Osteoblast (primary cell): ENCODE results near the gene SORCS2. TPM values are rescaled to one million over a fixed set of nuclear protein-coding genes. Genes with fewer than 3 reads are reported as not detected.

ENCODE experiments used
- DNase-seq: peaks from one replicate; pipeline ENCODE4 v3.0.0; 2011; ENCODE audit warnings: low spot score, mixed read lengths; ENCODE audit not compliant: insufficient read length; ENCODE audit errors: missing footprints
- H2AFZ ChIP-seq: 2 replicates; pipeline ENCODE4 v1.6.0; 2011; ENCODE audit warnings: mild to moderate bottlenecking, low read length
- H3K27ac ChIP-seq: 2 replicates; pipeline ENCODE4 v1.5.1; 2011; ENCODE audit warnings: mild to moderate bottlenecking, low read depth, low read length, moderate library complexity
- H3K27me3 ChIP-seq: 2 replicates; pipeline ENCODE4 v1.6.0; 2012; ENCODE audit warnings: mild to moderate bottlenecking, control low read depth, inconsistent platforms, low read length, moderate library complexity; ENCODE audit not compliant: insufficient read depth
- H3K36me3 ChIP-seq: 2 replicates; pipeline ENCODE4 v1.5.1; 2011; ENCODE audit warnings: mild to moderate bottlenecking, low read length, control low read depth, moderate library complexity; ENCODE audit not compliant: insufficient read depth
- H3K4me1 ChIP-seq: 2 replicates; pipeline ENCODE4 v1.5.1; 2011; ENCODE audit warnings: mild to moderate bottlenecking, low read length, control low read depth, moderate library complexity; ENCODE audit not compliant: insufficient read depth
- H3K4me2 ChIP-seq: 2 replicates; pipeline ENCODE4 v1.6.0; 2011; ENCODE audit warnings: mild to moderate bottlenecking, low read length; ENCODE audit not compliant: insufficient read depth
- H3K4me3 ChIP-seq: fragments of 200-600 bp; sonication (generic); 3 replicates; pipeline ENCODE4 v1.5.1; 2012; ENCODE audit warnings: mild to moderate bottlenecking, low read length, inconsistent platforms; ENCODE audit not compliant: insufficient read depth
- H3K79me2 ChIP-seq: 2 replicates; pipeline ENCODE4 v1.6.0; 2012; ENCODE audit warnings: mild to moderate bottlenecking, low read length, control low read depth, inconsistent platforms; ENCODE audit not compliant: insufficient read depth
- H3K9me3 ChIP-seq: 2 replicates; pipeline ENCODE4 v1.5.1; 2011; ENCODE audit warnings: low read depth, low read length, control low read depth
- H4K20me1 ChIP-seq: 2 replicates; pipeline ENCODE4 v1.6.0; 2012; ENCODE audit warnings: mild to moderate bottlenecking, low read length, control low read depth; ENCODE audit not compliant: insufficient read depth
- CTCF ChIP-seq: IDR thresholded peaks from 2 replicates; pipeline ENCODE4 v1.5.1; 2011; ENCODE audit warnings: mild to moderate bottlenecking, low read depth, low read length, moderate library complexity; ENCODE audit errors: extremely low read depth
- total RNA-seq: library from RNA; depleted of rRNA; stranded (reverse); fragments of >200 nt; gene quantifications from 2 replicates; pipeline ENCODE4 v1.2.3, GENCODE V29; 2012

Gene SORCS2
- total RNA-seq, 1 donor = 9.0 TPM

GRCh38 chr4:7711307-7711963 is 519.1 kb downstream of the SORCS2 start:
- Histone ChIP-seq H3K9me3 (no peaks in the 10 kb centered on the region), H3K4me2 (no peak overlapping the region), H3K27me3 (no peaks in the 10 kb centered on the region), H3K36me3 (no peaks in the 10 kb centered on the region), H3K4me1 (no peaks in the 10 kb centered on the region), H2AFZ (no peak overlapping the region), H3K27ac (no peak overlapping the region), H3K79me2 (no peaks in the 10 kb centered on the region), H4K20me1 (no peaks in the 10 kb centered on the region), H3K4me3 (no peak overlapping the region)
- no peak for DNase-seq
- no peak for TF ChIP-seq CTCF

GRCh38 chr4:7712021-7712671 is 519.8 kb downstream of the SORCS2 start:
- Histone ChIP-seq H3K27ac (no peak overlapping the region), H3K36me3 (no peaks in the 10 kb centered on the region), H2AFZ (no peak overlapping the region), H3K4me3 (no peak overlapping the region), H3K27me3 (no peaks in the 10 kb centered on the region), H3K9me3 (no peaks in the 10 kb centered on the region), H3K79me2 (no peaks in the 10 kb centered on the region), H4K20me1 (no peaks in the 10 kb centered on the region), H3K4me1 (no peaks in the 10 kb centered on the region), H3K4me2 (no peak overlapping the region)
- no peak for DNase-seq
- TF ChIP-seq CTCF = no peak

- no peak for TF ChIP-seq CTCF
- Histone ChIP-seq H3K4me2 (no peak overlapping the region), H3K27me3 (no peaks in the 10 kb centered on the region), H3K4me3 (no peak overlapping the region), H3K27ac (no peak overlapping the region), H2AFZ (no peak overlapping the region), H3K9me3 (no peaks in the 10 kb centered on the region), H3K36me3 (no peaks in the 10 kb centered on the region), H3K4me1 (no peaks in the 10 kb centered on the region), H4K20me1 (no peaks in the 10 kb centered on the region), H3K79me2 (no peaks in the 10 kb centered on the region)
- DNase-seq = no peak
Observed at GRCh38 chr4:7713757-7714156, 521.4 kb downstream of the SORCS2 start.

GRCh38 chr4:7714176-7714575 is 521.8 kb downstream of the SORCS2 start:
- no peaks in the 10 kb centered on the region for H3K36me3 ChIP-seq
- H3K4me1 ChIP-seq = no peaks in the 10 kb centered on the region
- H3K4me3 ChIP-seq = no peak overlapping the region
- H3K4me2 ChIP-seq = no peak overlapping the region
- no peaks in the 10 kb centered on the region for H3K27me3 ChIP-seq
- no peak for TF ChIP-seq CTCF
- H4K20me1 ChIP-seq = no peaks in the 10 kb centered on the region
- no peaks in the 10 kb centered on the region for H3K79me2 ChIP-seq
- H2AFZ ChIP-seq = no peak overlapping the region
- no peak for DNase-seq
- no peaks in the 10 kb centered on the region for H3K9me3 ChIP-seq
- no peak overlapping the region for H3K27ac ChIP-seq
